HEK293T (cell line): ENCODE results near the gene KIF2B.

Source experiments
- BHLHE40 ChIP-seq: fragments of 450-650 bp; IDR thresholded peaks from 2 replicates; pipeline ENCODE4 v1.6.1; 2016; ENCODE audit warnings: mild to moderate bottlenecking, moderate library complexity, borderline replicate concordance
- FOXA1 ChIP-seq: fragments of 450-650 bp; IDR thresholded peaks from 2 replicates; pipeline ENCODE4 v1.6.1; 2016; ENCODE audit warnings: mild to moderate bottlenecking

DNA sequence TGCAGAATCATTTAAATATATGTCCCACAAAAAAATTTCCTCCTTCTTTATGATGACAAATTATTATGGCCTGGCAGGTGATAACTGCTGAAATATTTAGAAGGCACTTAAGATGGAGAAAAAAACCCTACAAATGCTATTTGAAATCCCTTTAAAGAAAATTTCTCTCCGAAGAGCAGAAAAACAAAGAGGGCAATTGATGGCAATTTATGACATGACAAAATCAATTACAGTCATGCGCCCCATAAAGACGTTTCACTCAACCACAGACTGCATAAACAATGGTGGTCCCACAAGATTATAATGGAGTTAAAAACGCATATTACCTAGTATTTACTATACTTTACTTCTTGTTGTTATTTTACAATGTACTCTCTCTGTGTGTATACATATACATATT is 25.2 kb upstream of the KIF2B start:
- TF ChIP-seq BHLHE40: no peak
- TF ChIP-seq FOXA1: no peak
